Upper lobe of left lung (tissue), 6 donors: ENCODE results near the gene PKLR. TPM values are rescaled to one million over a fixed set of nuclear protein-coding genes. Genes with fewer than 3 reads are reported as not detected.

Experiments used
- ATAC-seq, 2 donors: fragments of 200-7000 bp; cut with Tn5 transposase; one replicate each; pipeline ENCODE4 v1.9.1; 2022; ENCODE audit warnings: mild to moderate bottlenecking in 2 of 2, moderate library complexity in 2 of 2; ENCODE audit not compliant: low FRiP score in 2 of 2
- DNase-seq, 2 donors: peaks; one replicate each; pipeline ENCODE4 v3.0.0-alpha.2; 2019 to 2020
- H3K27ac ChIP-seq, 4 donors: fragments of 200-600 bp; sonication (generic); one replicate each; pipeline ENCODE4 v1.5.1; 2016 to 2019
- H3K27me3 ChIP-seq, 4 donors: fragments of 200-600 bp; sonication (generic); one replicate each; pipeline ENCODE4 v1.5.1; 2017 to 2019
- H3K36me3 ChIP-seq, 4 donors: fragments of 200-600 bp; sonication (generic); one replicate each; pipeline ENCODE4 v1.5.1; 2016 to 2019
- H3K4me1 ChIP-seq, 4 donors: fragments of 200-600 bp; sonication (generic); one replicate each; pipeline ENCODE4 v1.5.1; 2018 to 2019
- H3K4me3 ChIP-seq, 4 donors: fragments of 200-600 bp; sonication (generic); one replicate each; pipeline ENCODE4 v1.5.1; 2017 to 2019; ENCODE audit warnings: mild to moderate bottlenecking in 2 of 4, moderate library complexity in 1 of 4
- H3K9me3 ChIP-seq, 4 donors: fragments of 200-600 bp; sonication (generic); one replicate each; pipeline ENCODE4 v1.5.1; 2018 to 2019
- EP300 ChIP-seq, 4 donors: sonication (generic); formaldehyde crosslinking; IDR thresholded peaks; one replicate each; pipeline ENCODE4 v1.5.1; 2017; ENCODE audit warnings: antibody characterized with exemption in 4 of 4, control low read depth in 2 of 4
- POLR2A ChIP-seq, 4 donors: fragments of 450-650 bp; IDR thresholded peaks; one replicate each; pipeline ENCODE4 v1.5.1; 2016 to 2017; ENCODE audit warnings: antibody characterized with exemption in 4 of 4, mild to moderate bottlenecking in 2 of 4
- POLR2AphosphoS5 ChIP-seq, 2 donors: sonication (generic); formaldehyde crosslinking; IDR thresholded peaks; one replicate each; pipeline ENCODE4 v1.5.1; 2017; ENCODE audit warnings: antibody characterized with exemption in 2 of 2
- WGBS, 2 donors: methylation state at CpG; one replicate each; pipeline ENCODE4 v1.1.5; 2017 to 2018; 5-methylcytosine and 5-hydroxymethylcytosine counted together
- total RNA-seq, 6 donors: library from RNA; depleted of rRNA in 4 of 6; stranded (reverse); fragments of >200 nt in 4 of 6; gene quantifications; one replicate each; pipeline versions ENCODE4 v1.1.0 to v1.2.1, GENCODE V29; 2016 to 2021
- TF ChIP-seq, protein P1 (sequence below), 6 experiments: fragments of 450-650 bp in 4 of 6; fragments of 200-600 bp in 2 of 6; sonication (generic) in 2 of 6; IDR thresholded peaks; one replicate each; pipeline ENCODE4 v1.5.1; 2016 to 2019; ENCODE audit warnings: antibody characterized with exemption in 6 of 6
- donor health status: DM: no; HTN: no; CAD: no; lungs with moderate emphysema.
- donor health status: DM: no; HTN: yes; CAD: no; lungs with severe emphysema.

The PKLR gene
- total RNA-seq, 6 donors from 2014 or later: 0.14 to 0.17 TPM; not detected in 4

GRCh38 chr1:155266553-155266952 is 34.7 kb downstream of the PKLR start:
- peaks cover 43 to 83% (median 76%) of the 10 kb centered on the region in 4 donors for H3K36me3 ChIP-seq
- WGBS, 2 donors: 86 to 90% methylated on average over 6 of the region's 6 CpGs
- no peaks in the 10 kb centered on the region for H3K27me3 ChIP-seq
- ATAC-seq: no peak
- peaks cover 9 to 17% (median 12%) of the 10 kb centered on the region in 4 donors for H3K4me1 ChIP-seq
- no peak for DNase-seq
- no peak for TF ChIP-seq EP300 (IDR thresholded peaks at IDR 0.05)
- no peak for TF ChIP-seq POLR2AphosphoS5 (IDR thresholded peaks at IDR 0.05)
- TF ChIP-seq, protein P1, sequence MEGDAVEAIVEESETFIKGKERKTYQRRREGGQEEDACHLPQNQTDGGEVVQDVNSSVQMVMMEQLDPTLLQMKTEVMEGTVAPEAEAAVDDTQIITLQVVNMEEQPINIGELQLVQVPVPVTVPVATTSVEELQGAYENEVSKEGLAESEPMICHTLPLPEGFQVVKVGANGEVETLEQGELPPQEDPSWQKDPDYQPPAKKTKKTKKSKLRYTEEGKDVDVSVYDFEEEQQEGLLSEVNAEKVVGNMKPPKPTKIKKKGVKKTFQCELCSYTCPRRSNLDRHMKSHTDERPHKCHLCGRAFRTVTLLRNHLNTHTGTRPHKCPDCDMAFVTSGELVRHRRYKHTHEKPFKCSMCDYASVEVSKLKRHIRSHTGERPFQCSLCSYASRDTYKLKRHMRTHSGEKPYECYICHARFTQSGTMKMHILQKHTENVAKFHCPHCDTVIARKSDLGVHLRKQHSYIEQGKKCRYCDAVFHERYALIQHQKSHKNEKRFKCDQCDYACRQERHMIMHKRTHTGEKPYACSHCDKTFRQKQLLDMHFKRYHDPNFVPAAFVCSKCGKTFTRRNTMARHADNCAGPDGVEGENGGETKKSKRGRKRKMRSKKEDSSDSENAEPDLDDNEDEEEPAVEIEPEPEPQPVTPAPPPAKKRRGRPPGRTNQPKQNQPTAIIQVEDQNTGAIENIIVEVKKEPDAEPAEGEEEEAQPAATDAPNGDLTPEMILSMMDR (IDR thresholded peaks at IDR 0.05): no peak
- TF ChIP-seq POLR2A (IDR thresholded peaks at IDR 0.05): no peak
- no peaks in the 10 kb centered on the region for H3K9me3 ChIP-seq
- H3K4me3 ChIP-seq: no peak overlapping the region
- H3K27ac ChIP-seq: no peak overlapping the region

- peak overlapping the region in 2 of 4 donors; percentile 76 to 87 for H3K27ac ChIP-seq
- TF ChIP-seq POLR2AphosphoS5 (IDR thresholded peaks at IDR 0.05) (no peak), EP300 (IDR thresholded peaks at IDR 0.05) (no peak)
- DNase-seq (no peak), ATAC-seq (no peak)
- H3K9me3 ChIP-seq: no peaks in the 10 kb centered on the region
- H3K36me3 ChIP-seq: peaks cover 21 to 74% (median 58%) of the 10 kb centered on the region in 4 donors
- H3K4me1 ChIP-seq: peaks cover 15 to 27% (median 19%) of the 10 kb centered on the region in 4 donors
- H3K4me3 ChIP-seq: no peak overlapping the region
- H3K27me3 ChIP-seq: no peaks in the 10 kb centered on the region
- WGBS, 2 donors: 86 to 89% methylated on average over 11 of the region's 11 CpGs
Observed at GRCh38 chr1:155263067-155263466, 38.2 kb downstream of the PKLR start.

GRCh38 chr1:155261852-155262673 is 39.2 kb downstream of the PKLR start, which contains the start of gene SCAMP3:
SCAMP3 (minus strand) TSS chr1:155262360; CDS start chr1:155262151, 209 bp downstream.
- WGBS, 2 donors: 1 to 2% methylated on average over 19 to 43 of the region's 47 CpGs
- peaks cover 15 to 27% (median 19%) of the 10 kb centered on the region in 4 donors for H3K4me1 ChIP-seq
- no peaks in the 10 kb centered on the region for H3K27me3 ChIP-seq
- TF ChIP-seq EP300 (IDR thresholded peaks at IDR 0.05): peak in 1 of 4 donors; percentile 5
- TF ChIP-seq POLR2AphosphoS5 (IDR thresholded peaks at IDR 0.05): peak; percentile 76 to 79
- peak in 3 of 4 donors; percentile 44 to 83 (median 64) for TF ChIP-seq POLR2A (IDR thresholded peaks at IDR 0.05)
- TF ChIP-seq, protein P1 (IDR thresholded peaks at IDR 0.05): no peak
- peaks cover 13 to 74% (median 50%) of the 10 kb centered on the region in 4 donors for H3K36me3 ChIP-seq
- no peaks in the 10 kb centered on the region for H3K9me3 ChIP-seq
- DNase-seq: peak; percentile 91 to 99
- peak; percentile 98 to 99 for ATAC-seq
- H3K4me3 ChIP-seq: peak within 1 kb of the TSS; percentile 70 to 97 (median 84)
- peak within 1 kb of the TSS; percentile 74 to 90 (median 82) for H3K27ac ChIP-seq

DNA sequence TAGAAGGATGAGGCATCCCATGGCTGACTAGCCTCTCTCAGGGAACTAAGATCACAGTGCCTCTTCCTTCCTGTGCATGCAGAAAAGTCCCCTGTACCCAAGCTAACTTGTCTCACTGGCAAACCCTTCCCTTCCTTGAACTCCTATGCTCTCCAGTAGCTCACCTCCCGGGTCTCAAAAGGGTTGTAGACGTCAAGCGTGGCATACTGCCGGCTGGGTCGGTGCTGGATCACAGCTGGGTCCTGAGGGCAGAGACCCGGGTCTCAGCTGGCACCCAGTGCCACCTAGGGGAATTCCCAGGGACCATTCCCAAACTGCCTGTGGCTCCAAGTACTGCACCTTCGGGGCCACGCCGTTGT is 39.8 kb downstream of the PKLR start:
- TF ChIP-seq EP300 (IDR thresholded peaks at IDR 0.05): no peak
- TF ChIP-seq, protein P1 (IDR thresholded peaks at IDR 0.05): peak in 1 of 6 experiments; percentile 9
- TF ChIP-seq POLR2A (IDR thresholded peaks at IDR 0.05): no peak
- peak overlapping the region; percentile 74 to 90 (median 82) for H3K27ac ChIP-seq
- H3K9me3 ChIP-seq: no peaks in the 10 kb centered on the region
- H3K4me3 ChIP-seq: peak overlapping the region; percentile 70 to 97 (median 84)
- ATAC-seq (no peak), DNase-seq (no peak)
- peaks cover 15 to 29% (median 19%) of the 10 kb centered on the region in 4 donors for H3K4me1 ChIP-seq
- H3K36me3 ChIP-seq: peaks cover 7 to 72% (median 44%) of the 10 kb centered on the region in 4 donors
- no peaks in the 10 kb centered on the region for H3K27me3 ChIP-seq
- 0% methylated on average over 1 to 9 of the region's 9 CpGs for WGBS, 2 donors

GRCh38 chr1:155260276-155260675 is 41.0 kb downstream of the PKLR start:
- 94 to 97% methylated on average over 4 to 5 of the region's 5 CpGs for WGBS, 2 donors
- peaks cover 4 to 60% (median 33%) of the 10 kb centered on the region in 4 donors for H3K36me3 ChIP-seq

More at GRCh38 chr1:155260276-155260675, 41.0 kb downstream of the PKLR start:
- Histone ChIP-seq H3K4me1 (peaks cover 24 to 36% (median 28%) of the 10 kb centered on the region in 4 donors), H3K4me3 (no peak overlapping the region), H3K27ac (no peak overlapping the region), H3K9me3 (no peaks in the 10 kb centered on the region), H3K27me3 (no peaks in the 10 kb centered on the region)
- TF ChIP-seq EP300 (IDR thresholded peaks at IDR 0.05) (no peak), POLR2A (IDR thresholded peaks at IDR 0.05) (no peak), POLR2AphosphoS5 (IDR thresholded peaks at IDR 0.05) (no peak)
- TF ChIP-seq, protein P1 (IDR thresholded peaks at IDR 0.05): no peak
- DNase-seq (no peak), ATAC-seq (no peak)
